ENCODE data around the gene FNDC10. TPM values are rescaled to one million over a fixed set of nuclear protein-coding genes. Genes with fewer than 3 reads are reported as not detected.
"Not testable (repeated sequence)": the region's sequence is repeated elsewhere in the genome, so short reads cannot be mapped to it uniquely, and the experiment has no call there.

Gene FNDC10
- total RNA-seq, 1 donor from 2014 or later = 9.2 TPM

GRCh38 chr1:1598720-1599029 lies 1.3 kb downstream of the FNDC10 start:
- Histone ChIP-seq H3K4me3 (ENCODE audit: low read depth, low read length) (no peak overlapping the region), H3K27me3 (ENCODE audit: control insufficient read depth, insufficient read depth, low read length) (peaks cover 52% of the 10 kb centered on the region), H3K36me3 (ENCODE audit: control insufficient read depth, insufficient read depth, low read length) (no peaks in the 10 kb centered on the region)
- no peak for TF ChIP-seq CTCF (IDR thresholded peaks at IDR 0.05; ENCODE audit: insufficient read depth, low read length, poor library complexity, severe bottlenecking)
- DNase-seq (ENCODE audit: low read depth) = no peak

- Histone ChIP-seq H3K27me3 (ENCODE audit: control insufficient read depth, insufficient read depth, low read length) (peaks cover 48% of the 10 kb centered on the region), H3K4me3 (ENCODE audit: low read depth, low read length) (no peak overlapping the region), H3K36me3 (ENCODE audit: control insufficient read depth, insufficient read depth, low read length) (no peaks in the 10 kb centered on the region)
- TF ChIP-seq CTCF (IDR thresholded peaks at IDR 0.05; ENCODE audit: insufficient read depth, low read length, poor library complexity, severe bottlenecking) = no peak
- no peak for DNase-seq (ENCODE audit: low read depth)
Measured at GRCh38 chr1:1598051-1598719, 1.8 kb downstream of the FNDC10 start.

GRCh38 chr1:1597275-1597930 lies 2.5 kb downstream of the FNDC10 start:
- no peaks in the 10 kb centered on the region for H3K36me3 ChIP-seq (ENCODE audit: control insufficient read depth, insufficient read depth, low read length)
- DNase-seq (ENCODE audit: low read depth) = no peak
- H3K27me3 ChIP-seq (ENCODE audit: control insufficient read depth, insufficient read depth, low read length) = peaks cover 48% of the 10 kb centered on the region
- peak; percentile 57 for TF ChIP-seq CTCF (IDR thresholded peaks at IDR 0.05; ENCODE audit: insufficient read depth, low read length, poor library complexity, severe bottlenecking)
- no peak overlapping the region for H3K4me3 ChIP-seq (ENCODE audit: low read depth, low read length)

- Histone ChIP-seq H3K4me3 (ENCODE audit: low read depth, low read length) (no peak overlapping the region), H3K36me3 (ENCODE audit: control insufficient read depth, insufficient read depth, low read length) (no peaks in the 10 kb centered on the region), H3K27me3 (ENCODE audit: control insufficient read depth, insufficient read depth, low read length) (peaks cover 47% of the 10 kb centered on the region)
- no peak for DNase-seq (ENCODE audit: low read depth)
- no peak for TF ChIP-seq CTCF (IDR thresholded peaks at IDR 0.05; ENCODE audit: insufficient read depth, low read length, poor library complexity, severe bottlenecking)
Measured at GRCh38 chr1:1596493-1597274, 3.3 kb downstream of the FNDC10 start.

- H3K36me3 ChIP-seq (ENCODE audit: control insufficient read depth, insufficient read depth, low read length); DNase-seq (ENCODE audit: low read depth); H3K4me3 ChIP-seq (ENCODE audit: low read depth, low read length): not testable (repeated sequence)
- peaks cover 34% of the 10 kb centered on the region for H3K27me3 ChIP-seq (ENCODE audit: control insufficient read depth, insufficient read depth, low read length)
Measured at GRCh38 chr1:1595341-1595740, 4.6 kb downstream of the FNDC10 start.

- H3K4me3 ChIP-seq (ENCODE audit: low read depth, low read length) = no peak overlapping the region
- H3K36me3 ChIP-seq (ENCODE audit: control insufficient read depth, insufficient read depth, low read length) = no peaks in the 10 kb centered on the region
- peaks cover 32% of the 10 kb centered on the region for H3K27me3 ChIP-seq (ENCODE audit: control insufficient read depth, insufficient read depth, low read length)
- no peak for TF ChIP-seq CTCF (IDR thresholded peaks at IDR 0.05; ENCODE audit: insufficient read depth, low read length, poor library complexity, severe bottlenecking)
- no peak for DNase-seq (ENCODE audit: low read depth)
Measured at GRCh38 chr1:1594602-1595260, 5.2 kb downstream of the FNDC10 start.
